NCI-H226 (cell line): Measurements from ENCODE around the gene PSMB1.

Experiments
- DNase-seq: peaks from one replicate; pipeline ENCODE4 v3.0.0-alpha.2; 2015

PSMB1 gene

GRCh38 chr6:170500955-170501590, 52.0 kb downstream of the PSMB1 start:
- DNase-seq: no peak

GRCh38 chr6:170497841-170498301, 55.2 kb downstream of the PSMB1 start:
- no peak for DNase-seq

DNA sequence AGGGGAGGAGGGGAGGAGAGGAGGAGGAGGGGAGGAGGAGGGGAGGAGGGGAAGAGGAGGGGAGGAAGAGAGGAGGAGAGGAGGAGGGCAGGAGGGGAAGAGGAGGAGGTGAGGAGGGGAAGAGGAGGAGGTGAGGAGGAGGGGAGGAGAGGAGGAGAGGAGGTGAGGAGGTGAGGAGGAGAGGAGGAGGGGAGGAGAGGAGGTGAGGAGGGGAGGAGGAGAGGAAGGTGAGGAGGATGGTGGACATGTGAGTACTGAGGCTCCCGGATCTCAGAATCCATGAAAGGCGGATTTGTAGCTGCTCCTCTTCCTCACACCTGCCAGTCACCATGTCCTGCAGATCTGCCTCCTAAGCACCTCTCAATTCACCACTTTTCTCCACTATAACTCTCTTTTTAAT, 59.8 kb downstream of the PSMB1 start:
- DNase-seq: no peak

DNA sequence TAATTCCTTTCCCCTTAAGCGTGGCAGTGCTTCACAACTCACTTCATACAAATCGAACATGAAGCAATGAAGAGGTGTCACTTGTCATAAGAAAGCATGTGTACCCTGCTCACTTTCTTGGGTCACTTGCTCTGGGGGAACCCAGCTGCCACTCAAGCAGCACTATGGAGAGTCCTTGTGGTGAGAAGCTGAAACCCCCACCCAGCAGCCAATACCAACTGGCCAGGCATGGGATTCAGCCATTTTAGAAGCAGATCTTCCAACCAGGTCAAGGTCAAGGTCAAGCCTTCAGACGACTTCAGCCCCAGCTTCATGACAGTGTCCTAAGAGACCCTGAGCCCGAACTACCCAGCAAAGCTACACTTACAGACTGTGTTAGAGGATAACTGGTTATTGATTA, 62.8 kb downstream of the PSMB1 start:
- no peak for DNase-seq

DNA sequence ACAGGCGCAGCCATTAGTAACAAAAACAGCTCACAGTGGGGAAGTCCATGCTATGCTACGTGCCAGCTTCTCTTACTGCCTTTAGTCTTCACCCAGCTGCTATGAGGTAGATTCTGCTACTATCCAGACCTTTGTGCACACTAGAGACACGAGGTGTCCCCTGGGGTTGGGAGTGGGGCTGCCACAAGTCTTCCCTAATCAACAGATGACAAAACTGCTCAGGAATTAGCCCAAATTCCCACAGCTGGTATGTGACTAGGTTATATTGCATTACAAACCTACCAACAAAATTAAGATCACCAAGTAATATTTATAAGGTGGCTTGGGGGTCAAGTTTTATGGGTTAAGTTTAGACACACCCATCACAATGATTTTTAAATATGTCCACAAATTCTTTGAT, 63.3 kb downstream of the PSMB1 start:
- no peak for DNase-seq

- no peak for DNase-seq
These were observed 65.3 kb downstream of the PSMB1 start for GRCh38 chr6:170487707-170488329.

GRCh38 chr6:170485159-170485558, 67.9 kb downstream of the PSMB1 start:
- no peak for DNase-seq
